ENCODE data around the gene CENPU.

CENPU gene

DNA sequence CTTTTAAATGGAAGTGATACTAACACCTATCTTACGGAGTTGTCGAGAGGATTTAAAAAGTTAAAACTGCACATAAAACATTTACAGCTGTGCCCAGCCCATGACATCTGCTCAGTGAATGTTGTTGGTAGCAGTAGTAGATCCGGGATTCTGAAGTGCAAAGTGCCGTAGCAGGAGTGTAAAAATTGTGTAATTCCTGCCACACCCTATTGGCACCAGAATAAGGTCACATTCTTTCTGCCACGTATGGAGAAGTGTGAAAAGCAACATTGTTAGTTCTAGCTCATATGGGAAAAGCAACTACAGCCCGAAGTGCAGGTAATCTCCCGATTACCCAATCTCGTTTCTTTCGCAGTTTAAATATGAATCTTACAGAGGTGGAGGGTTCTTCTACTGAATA, 53.2 kb downstream of the CENPU start:
- ChIA-PET POLR2A (no interaction called here), CTCF (no interaction called here)
- no peak for DNase-seq (ENCODE audit: low read depth, low spot score)
- no peak for TF ChIP-seq CTCF (IDR thresholded peaks at IDR 0.05; ENCODE audit: insufficient read depth, low read length, missing control alignments)
- H3K4me3 ChIP-seq (ENCODE audit: low read depth, low read length): no peak overlapping the region

DNA sequence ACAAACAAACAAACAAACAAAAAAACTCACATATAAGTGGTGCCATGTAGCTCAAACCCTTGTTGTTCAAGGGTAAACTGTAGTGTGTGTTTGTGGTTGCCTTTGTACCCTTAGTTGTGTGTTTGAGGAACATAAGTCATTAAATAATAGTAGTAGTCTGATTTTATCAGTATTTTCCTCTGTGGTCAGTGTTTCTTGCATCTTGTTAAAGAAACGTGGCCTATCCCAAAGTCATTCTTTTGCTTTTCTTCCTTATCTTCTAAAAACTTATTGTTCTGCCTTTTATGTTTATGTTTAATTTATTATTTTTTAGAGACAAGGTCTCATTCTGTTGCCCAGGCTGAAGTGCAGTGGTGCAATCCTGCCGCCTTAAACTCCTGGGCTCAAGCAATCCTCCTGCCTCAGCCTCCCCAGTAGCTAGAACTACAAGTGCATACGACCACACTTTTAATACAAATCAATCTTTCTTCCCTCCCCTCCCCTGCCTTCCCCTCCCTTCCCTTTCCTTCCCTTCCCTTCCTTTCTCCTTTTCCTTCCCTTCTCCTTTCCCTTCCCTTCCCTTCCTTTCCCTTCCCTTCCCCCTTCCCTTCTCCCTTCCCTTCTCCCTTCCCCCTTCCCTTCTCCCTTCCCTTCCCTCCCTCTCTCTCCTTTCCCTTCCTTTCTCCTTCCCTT, 57.9 kb downstream of the CENPU start:
- TF ChIP-seq CTCF (IDR thresholded peaks at IDR 0.05; ENCODE audit: insufficient read depth, low read length, missing control alignments): no peak
- CTCF ChIA-PET: no interaction called here
- H3K4me3 ChIP-seq (ENCODE audit: low read depth, low read length): no peak overlapping the region
- POLR2A ChIA-PET: no interaction called here
- no peak for DNase-seq (ENCODE audit: low read depth, low spot score)

- H3K4me3 ChIP-seq (ENCODE audit: low read depth, low read length): no peak overlapping the region
- no peak for DNase-seq (ENCODE audit: low read depth, low spot score)
- ChIA-PET CTCF (no interaction called here), POLR2A (no interaction called here)
- no peak for TF ChIP-seq CTCF (IDR thresholded peaks at IDR 0.05; ENCODE audit: insufficient read depth, low read length, missing control alignments)
These were observed 58.9 kb downstream of the CENPU start for GRCh38 chr4:184675018-184675417.

DNA sequence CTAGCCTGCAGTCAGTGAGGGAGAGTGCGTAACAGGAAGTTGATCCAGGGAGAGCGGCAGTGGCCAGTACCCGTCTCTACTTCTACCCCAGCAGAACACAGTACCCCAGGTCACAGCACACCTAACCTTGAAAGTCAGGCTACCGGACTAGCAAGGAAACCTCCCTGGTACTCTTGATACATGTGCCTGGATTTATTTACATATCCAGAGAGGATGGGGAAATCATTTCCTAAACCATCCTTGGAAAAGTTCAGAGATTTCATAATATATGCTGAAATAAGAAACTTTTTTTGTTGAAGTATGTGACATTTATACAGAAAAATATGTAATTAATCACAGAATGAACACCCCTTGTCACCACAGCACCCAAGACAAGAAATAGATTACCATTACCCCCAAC, 59.9 kb downstream of the CENPU start:
- DNase-seq (ENCODE audit: low read depth, low spot score): no peak
- TF ChIP-seq CTCF (IDR thresholded peaks at IDR 0.05; ENCODE audit: insufficient read depth, low read length, missing control alignments): no peak
- CTCF ChIA-PET: no interaction called here
- H3K4me3 ChIP-seq (ENCODE audit: low read depth, low read length): no peak overlapping the region
- POLR2A ChIA-PET: no interaction called here

- ChIA-PET POLR2A (no interaction called here), CTCF (no interaction called here)
- no peak for TF ChIP-seq CTCF (IDR thresholded peaks at IDR 0.05; ENCODE audit: insufficient read depth, low read length, missing control alignments)
These were observed 61.2 kb downstream of the CENPU start for GRCh38 chr4:184672741-184673140.

GRCh38 chr4:184671101-184671500, 62.8 kb downstream of the CENPU start:
- no peak overlapping the region for H3K4me3 ChIP-seq (ENCODE audit: low read depth, low read length)
- ChIA-PET POLR2A (no interaction called here), CTCF (no interaction called here)
- TF ChIP-seq CTCF (IDR thresholded peaks at IDR 0.05; ENCODE audit: insufficient read depth, low read length, missing control alignments): no peak
- no peak for DNase-seq (ENCODE audit: low read depth, low spot score)

More at GRCh38 chr4:184672741-184673140, 61.2 kb downstream of the CENPU start:
- DNase-seq (ENCODE audit: low read depth, low spot score): no peak
- no peak overlapping the region for H3K4me3 ChIP-seq (ENCODE audit: low read depth, low read length)
